ENCODE results near the gene RALB.

GRCh38 chr2:120289221-120289906 is 36.7 kb downstream of the RALB start:
- TF ChIP-seq NFIC (IDR thresholded peaks at IDR 0.05) (no peak), CEBPB (IDR thresholded peaks at IDR 0.05) (no peak), TAF1 (IDR thresholded peaks at IDR 0.05; ENCODE audit: low read depth) (no peak), EP300 (IDR thresholded peaks at IDR 0.05; ENCODE audit: borderline replicate concordance) (no peak), USF1 (IDR thresholded peaks at IDR 0.05) (no peak), MAX (IDR thresholded peaks at IDR 0.05) (no peak), FOXM1 (IDR thresholded peaks at IDR 0.05; ENCODE audit: borderline replicate concordance, low read depth) (no peak), REST (IDR thresholded peaks at IDR 0.05; ENCODE audit: low read depth) (no peak), YY1 (IDR thresholded peaks at IDR 0.05; ENCODE audit: low read depth) (no peak), EGR1 (IDR thresholded peaks at IDR 0.05) (no peak), ZBTB7A (IDR thresholded peaks at IDR 0.05; ENCODE audit: low read depth) (no peak)
